IMR-90 (cell line): ENCODE measurements around the gene TEAD1. TPM values are rescaled to one million over a fixed set of nuclear protein-coding genes. Genes with fewer than 3 reads are reported as not detected.

Experiments
- ATAC-seq: fragments of 200-7000 bp; cut with Tn5 transposase; 2 replicates; pipeline ENCODE4 v1.9.1; 2020; ENCODE audit warnings: low read depth, mild to moderate bottlenecking, moderate library complexity
- BruUV-seq: library from RNA; stranded (reverse); fragments of 400-500 nt; replicated peaks from 2 replicates; lab custom pipeline; 2021; lab: Mats Ljungman, UMichigan
- CTCF ChIA-PET: fragments of 300-600 bp; formaldehyde crosslinking; extraction: SDS; loops from one replicate; lab custom pipeline; 2021; ENCODE audit warnings: antibody characterized with exemption; lab: Yijun Ruan, JAX
- POLR2A ChIA-PET: fragments of 300-600 bp; sonication (Branson Sonifier 250); formaldehyde crosslinking; loops from one replicate; lab custom pipeline; 2022; ENCODE audit warnings: antibody characterized with exemption; ENCODE audit not compliant: unreplicated experiment; lab: Charles Lee
- DNase-seq: peaks from one replicate; pipeline ENCODE4 v3.0.0; 2013
- H2AFZ ChIP-seq: replicated peaks from 2 replicates; pipeline ENCODE3; 2013; ENCODE audit warnings: low read length, mild to moderate bottlenecking; ENCODE audit not compliant: poor library complexity
- H2AK5ac ChIP-seq: 2 replicates; pipeline ENCODE4 v1.6.1; 2013; ENCODE audit warnings: low read depth, low read length, inconsistent platforms
- H2AK9ac ChIP-seq: replicated peaks from 2 replicates; pipeline ENCODE3; 2013; ENCODE audit warnings: mild to moderate bottlenecking, low read depth, low read length, moderate library complexity; ENCODE audit not compliant: poor library complexity
- H2BK120ac ChIP-seq: 2 replicates; pipeline ENCODE4 v1.6.1; 2013; ENCODE audit warnings: low read depth, low read length, inconsistent platforms
- H2BK15ac ChIP-seq: 3 replicates; pipeline ENCODE4 v1.6.1; 2013; ENCODE audit warnings: low read depth, low read length, inconsistent platforms
- H2BK20ac ChIP-seq: 2 replicates; pipeline ENCODE4 v1.6.1; 2013; ENCODE audit warnings: low read depth, mild to moderate bottlenecking, inconsistent platforms, low read length, moderate library complexity
- H2BK5ac ChIP-seq: 2 replicates; pipeline ENCODE4 v1.6.1; 2013; ENCODE audit warnings: mild to moderate bottlenecking, low read depth, low read length, inconsistent platforms; ENCODE audit not compliant: poor library complexity, severe bottlenecking
- H3K14ac ChIP-seq: replicated peaks from 2 replicates; pipeline ENCODE4 v1.6.1; 2013; ENCODE audit warnings: low read depth, low read length, inconsistent platforms
- H3K18ac ChIP-seq: 2 replicates; pipeline ENCODE4 v1.6.1; 2013; ENCODE audit warnings: low read depth, low read length, control low read depth
- H3K23ac ChIP-seq: 2 replicates; pipeline ENCODE4 v1.6.1; 2013; ENCODE audit warnings: low read depth, low read length, inconsistent platforms
- H3K27ac ChIP-seq: 2 replicates; pipeline ENCODE4 v1.5.1; 2013; ENCODE audit warnings: mild to moderate bottlenecking, control low read depth, low read length; ENCODE audit not compliant: insufficient read depth
- H3K27me3 ChIP-seq: 2 replicates; pipeline ENCODE4 v1.6.1; 2013; ENCODE audit warnings: low read length; ENCODE audit not compliant: control insufficient read depth, insufficient read depth
- H3K36me3 ChIP-seq: 2 replicates; pipeline ENCODE4 v1.6.1; 2013; ENCODE audit warnings: low read length, mixed read lengths; ENCODE audit not compliant: control insufficient read depth, insufficient read depth
- H3K4ac ChIP-seq: 2 replicates; pipeline ENCODE4 v1.6.1; 2013; ENCODE audit warnings: low read depth, low read length, inconsistent platforms
- H3K4me1 ChIP-seq: 2 replicates; pipeline ENCODE4 v1.6.1; 2013; ENCODE audit warnings: low read length, mixed read lengths; ENCODE audit not compliant: control insufficient read depth, insufficient read depth
- H3K4me2 ChIP-seq: 2 replicates; pipeline ENCODE4 v1.6.1; 2013; ENCODE audit warnings: low read depth, mild to moderate bottlenecking, control low read depth, low read length, moderate library complexity
- H3K4me3 ChIP-seq: 2 replicates; pipeline ENCODE4 v1.5.1; 2013; ENCODE audit warnings: low read depth, mild to moderate bottlenecking, control low read depth, low read length, moderate library complexity; ENCODE audit not compliant: insufficient read depth
- H3K56ac ChIP-seq: 2 replicates; pipeline ENCODE4 v1.6.1; 2013; ENCODE audit warnings: low read length, inconsistent platforms; ENCODE audit not compliant: insufficient read depth; ENCODE audit errors: extremely low read depth
- H3K79me1 ChIP-seq, 2 experiments: 2 replicates each; pipeline ENCODE4 v1.6.1; 2013; ENCODE audit warnings: low read length in 2 of 2, inconsistent platforms in 1 of 2, low read depth in 1 of 2
- H3K9ac ChIP-seq: 2 replicates; pipeline ENCODE4 v1.6.1; 2013; ENCODE audit warnings: low read depth, low read length, control low read depth
- H3K9me1 ChIP-seq: 2 replicates; pipeline ENCODE4 v1.6.1; 2013; ENCODE audit warnings: low read length, inconsistent platforms; ENCODE audit not compliant: insufficient read depth
- H3K9me3 ChIP-seq: 2 replicates; pipeline ENCODE4 v1.6.1; 2013; ENCODE audit warnings: low read length; ENCODE audit not compliant: control insufficient read depth, insufficient read depth
- H4K20me1 ChIP-seq: 2 replicates; pipeline ENCODE4 v1.6.1; 2013; ENCODE audit warnings: low read length, inconsistent platforms; ENCODE audit not compliant: insufficient read depth
- H4K5ac ChIP-seq: 2 replicates; pipeline ENCODE4 v1.6.1; 2013; ENCODE audit warnings: mild to moderate bottlenecking, low read depth, low read length, control low read depth
- H4K8ac ChIP-seq, 2 experiments: 2 replicates each; pipeline ENCODE4 v1.6.1; 2013; ENCODE audit warnings: low read depth in 2 of 2, low read length in 2 of 2, control low read depth in 1 of 2, inconsistent platforms in 1 of 2
- H4K91ac ChIP-seq: 2 replicates; pipeline ENCODE4 v1.6.1; 2013; ENCODE audit warnings: low read depth, low read length, inconsistent platforms; ENCODE audit not compliant: insufficient read depth
- BHLHE40 ChIP-seq: fragments of 150-350 bp; IDR thresholded peaks from 2 replicates; pipeline ENCODE4 v1.6.1; 2016; ENCODE audit warnings: mild to moderate bottlenecking, low read depth, low read length
- CEBPB ChIP-seq: IDR thresholded peaks from 2 replicates; pipeline ENCODE4 v1.6.1; 2012; ENCODE audit warnings: low read depth, low read length, improper control_type of control experiment
- CHD1 ChIP-seq: IDR thresholded peaks from 2 replicates; pipeline ENCODE4 v1.6.1; 2012; ENCODE audit warnings: low read depth, low read length, improper control_type of control experiment
- FOS ChIP-seq: fragments of 150-350 bp; IDR thresholded peaks from 2 replicates; pipeline ENCODE4 v1.6.1; 2016; ENCODE audit warnings: low read depth, low read length
- MAFK ChIP-seq: IDR thresholded peaks from 2 replicates; pipeline ENCODE4 v1.6.1; 2012; ENCODE audit warnings: low read depth, low read length, improper control_type of control experiment
- MAZ ChIP-seq: IDR thresholded peaks from 2 replicates; pipeline ENCODE4 v1.6.1; 2012; ENCODE audit warnings: low read depth, mild to moderate bottlenecking, low read length, improper control_type of control experiment, moderate library complexity, borderline replicate concordance
- MXI1 ChIP-seq: IDR thresholded peaks from 2 replicates; pipeline ENCODE4 v1.6.1; 2012; ENCODE audit warnings: low read depth, mild to moderate bottlenecking, low read length, moderate library complexity, borderline replicate concordance
- NFE2L2 ChIP-seq: fragments of 150-350 bp; IDR thresholded peaks from 2 replicates; pipeline ENCODE4 v1.6.1; 2016; ENCODE audit warnings: low read depth, mild to moderate bottlenecking, low read length
- POLR2A ChIP-seq: IDR thresholded peaks from 2 replicates; pipeline ENCODE4 v1.6.1; 2012; ENCODE audit warnings: mild to moderate bottlenecking, low read depth, low read length
- RAD21 ChIP-seq: IDR thresholded peaks from 2 replicates; pipeline ENCODE4 v1.6.1; 2012; ENCODE audit warnings: low read length, improper control_type of control experiment
- RCOR1 ChIP-seq: IDR thresholded peaks from 2 replicates; pipeline ENCODE4 v1.6.1; 2012; ENCODE audit warnings: mild to moderate bottlenecking, low read length, improper control_type of control experiment; ENCODE audit not compliant: insufficient replicate concordance
- RFX5 ChIP-seq: IDR thresholded peaks from 2 replicates; pipeline ENCODE4 v1.8.0; 2012; ENCODE audit warnings: low read depth, mild to moderate bottlenecking, low read length, moderate library complexity
- SMC3 ChIP-seq: fragments of 150-350 bp; IDR thresholded peaks from 2 replicates; pipeline ENCODE4 v1.6.1; 2016; ENCODE audit warnings: low read depth, mild to moderate bottlenecking, antibody characterized with exemption, low read length, moderate library complexity
- USF2 ChIP-seq: fragments of 150-350 bp; IDR thresholded peaks from 2 replicates; pipeline ENCODE4 v1.6.1; 2017; ENCODE audit warnings: mild to moderate bottlenecking, antibody characterized with exemption, low read length, low read depth
- WGBS, 2 experiments: methylation state at CpG; one replicate each; pipeline versions ENCODE4 v1.1.5 to v1.1.7; 2013; ENCODE audit warnings: missing lambda C conversion rate in 2 of 2; ENCODE audit not compliant: insufficient read length in 1 of 2; ENCODE audit errors: extremely low coverage in 2 of 2; 5-methylcytosine and 5-hydroxymethylcytosine counted together
- dilution Hi-C: fragments of 300-500 bp; cut with HindIII; formaldehyde crosslinking; loops from one replicate; pipeline ENCODE4 v1.14.3; 2018; ENCODE audit warnings: low sequenced_read_pairs; ENCODE audit not compliant: unreplicated experiment
- in situ Hi-C: fragments of 300-500 bp; cut with MboI; formaldehyde crosslinking; loops from 3 replicates; pipeline ENCODE4 v1.14.3; 2019; ENCODE audit warnings: low sequenced_read_pairs, inconsistent platforms, mixed read lengths
- intact Hi-C: fragments of 100-400 bp; cut with micrococcal nuclease; formaldehyde crosslinking; loops from 2 replicates; pipeline ENCODE4 v1.10.0; 2022
- polyA plus RNA-seq, 3 experiments: library from polyadenylated mRNA; depleted of rRNA; stranded (reverse); fragments of >200 nt; gene quantifications; 2 replicates each; pipeline ENCODE4 v1.2.3, GENCODE V29; 2012; ENCODE audit warnings: low replicate concordance in 1 of 3
- total RNA-seq: library from RNA; depleted of rRNA; stranded (reverse); fragments of >200 nt; gene quantifications from 2 replicates; pipeline ENCODE4 v1.2.3, GENCODE V29; 2012
- TF ChIP-seq, protein P1 (sequence below): fragments of 150-350 bp; IDR thresholded peaks from 2 replicates; pipeline ENCODE4 v1.6.1; 2016; ENCODE audit warnings: low read depth, mild to moderate bottlenecking, low read length, moderate library complexity, borderline replicate concordance
- TF ChIP-seq, protein P2 (sequence below): conservative IDR thresholded peaks from 2 replicates; pipeline ENCODE4 v1.5.1; 2012; ENCODE audit warnings: mild to moderate bottlenecking, low read depth, low read length, improper control_type of control experiment

TEAD1 gene
- total and polyA plus RNA-seq, 2 of the 4 experiments (the other 2 are of a cell fraction), result 51.8 to 69.2 TPM

- H2BK15ac ChIP-seq, result no peak overlapping the region
- H2BK120ac ChIP-seq, result no peak overlapping the region
- H3K14ac ChIP-seq, result no peak overlapping the region
- intact Hi-C loops, result no loop called here
- no peak overlapping the region for H2AK5ac ChIP-seq
- no peak overlapping the region for H3K4ac ChIP-seq
- no peak overlapping the region for H3K4me2 ChIP-seq
- H3K4me1 ChIP-seq, result no peaks in the 10 kb centered on the region
- H2BK5ac ChIP-seq, result no peak overlapping the region
- no peak overlapping the region for H4K8ac ChIP-seq
- dilution Hi-C loops, result loop anchor here (25.0 kb wide), 1 partner anchor 196 kb away; no protein-coding TSS in a partner anchor
- BruUV-seq, result no TSS peak
- no peak overlapping the region for H3K9ac ChIP-seq
- no peak overlapping the region for H2BK20ac ChIP-seq
- H3K79me1 ChIP-seq, result no peaks in the 10 kb centered on the region
- H3K56ac ChIP-seq, result no peak overlapping the region
- in situ Hi-C loops, result loop anchor here (5.0 kb wide), 2 partner anchors 181 to 376 kb away; no protein-coding TSS in a partner anchor
- CTCF ChIA-PET, result interaction anchor here (0.9 to 1.3 kb wide), 2 partner anchors 188 to 272 kb away, joined by 3 read pairs; no protein-coding TSS in a partner anchor
- H4K20me1 ChIP-seq, result no peaks in the 10 kb centered on the region
- no peak overlapping the region for H3K18ac ChIP-seq
- no CpG with 5 or more reads among the region's 5 CpGs for WGBS, 2 experiments
- DNase-seq (no peak), ATAC-seq (no peak)
- no peak overlapping the region for H3K23ac ChIP-seq
- no peak for TF ChIP-seq NFE2L2
- TF ChIP-seq MAFK, result no peak
- TF ChIP-seq MXI1, result no peak
- no peak for TF ChIP-seq RAD21
- TF ChIP-seq POLR2A, result no peak
- TF ChIP-seq FOS, result no peak
- no peak for TF ChIP-seq RFX5
- TF ChIP-seq, protein P1, sequence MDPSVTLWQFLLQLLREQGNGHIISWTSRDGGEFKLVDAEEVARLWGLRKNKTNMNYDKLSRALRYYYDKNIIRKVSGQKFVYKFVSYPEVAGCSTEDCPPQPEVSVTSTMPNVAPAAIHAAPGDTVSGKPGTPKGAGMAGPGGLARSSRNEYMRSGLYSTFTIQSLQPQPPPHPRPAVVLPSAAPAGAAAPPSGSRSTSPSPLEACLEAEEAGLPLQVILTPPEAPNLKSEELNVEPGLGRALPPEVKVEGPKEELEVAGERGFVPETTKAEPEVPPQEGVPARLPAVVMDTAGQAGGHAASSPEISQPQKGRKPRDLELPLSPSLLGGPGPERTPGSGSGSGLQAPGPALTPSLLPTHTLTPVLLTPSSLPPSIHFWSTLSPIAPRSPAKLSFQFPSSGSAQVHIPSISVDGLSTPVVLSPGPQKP, result no peak
- TF ChIP-seq MAZ, result no peak
- TF ChIP-seq BHLHE40, result no peak
- TF ChIP-seq USF2, result no peak
- TF ChIP-seq CHD1, result no peak
- TF ChIP-seq, protein P2, sequence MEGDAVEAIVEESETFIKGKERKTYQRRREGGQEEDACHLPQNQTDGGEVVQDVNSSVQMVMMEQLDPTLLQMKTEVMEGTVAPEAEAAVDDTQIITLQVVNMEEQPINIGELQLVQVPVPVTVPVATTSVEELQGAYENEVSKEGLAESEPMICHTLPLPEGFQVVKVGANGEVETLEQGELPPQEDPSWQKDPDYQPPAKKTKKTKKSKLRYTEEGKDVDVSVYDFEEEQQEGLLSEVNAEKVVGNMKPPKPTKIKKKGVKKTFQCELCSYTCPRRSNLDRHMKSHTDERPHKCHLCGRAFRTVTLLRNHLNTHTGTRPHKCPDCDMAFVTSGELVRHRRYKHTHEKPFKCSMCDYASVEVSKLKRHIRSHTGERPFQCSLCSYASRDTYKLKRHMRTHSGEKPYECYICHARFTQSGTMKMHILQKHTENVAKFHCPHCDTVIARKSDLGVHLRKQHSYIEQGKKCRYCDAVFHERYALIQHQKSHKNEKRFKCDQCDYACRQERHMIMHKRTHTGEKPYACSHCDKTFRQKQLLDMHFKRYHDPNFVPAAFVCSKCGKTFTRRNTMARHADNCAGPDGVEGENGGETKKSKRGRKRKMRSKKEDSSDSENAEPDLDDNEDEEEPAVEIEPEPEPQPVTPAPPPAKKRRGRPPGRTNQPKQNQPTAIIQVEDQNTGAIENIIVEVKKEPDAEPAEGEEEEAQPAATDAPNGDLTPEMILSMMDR, result no peak
- TF ChIP-seq CEBPB, result no peak
- TF ChIP-seq RCOR1, result no peak
- no peak for TF ChIP-seq SMC3
- POLR2A ChIA-PET, result no interaction called here
- no peak overlapping the region for H2AK9ac ChIP-seq
- no peak overlapping the region for H3K27ac ChIP-seq
- H3K9me1 ChIP-seq, result no peaks in the 10 kb centered on the region
- no peaks in the 10 kb centered on the region for H3K36me3 ChIP-seq
- peak overlapping the region; percentile 8 for H2AFZ ChIP-seq
- no peak overlapping the region for H3K4me3 ChIP-seq
- H3K27me3 ChIP-seq, result peaks cover 37% of the 10 kb centered on the region
- H4K5ac ChIP-seq, result no peak overlapping the region
- no peaks in the 10 kb centered on the region for H3K9me3 ChIP-seq
- no peak overlapping the region for H4K91ac ChIP-seq
Observed at GRCh38 chr11:12966002-12966401, 291.8 kb downstream of the TEAD1 start.
